ENCODE data around the gene SALL3. TPM values are rescaled to one million over a fixed set of nuclear protein-coding genes. Genes with fewer than 3 reads are reported as not detected.
"Not testable (repeated sequence)": the region's sequence is repeated elsewhere in the genome, so short reads cannot be mapped to it uniquely, and the experiment has no call there.

SALL3 gene
- total RNA-seq, 4 donors from 2014 or later = 0.16 TPM; not detected in 3

DNA sequence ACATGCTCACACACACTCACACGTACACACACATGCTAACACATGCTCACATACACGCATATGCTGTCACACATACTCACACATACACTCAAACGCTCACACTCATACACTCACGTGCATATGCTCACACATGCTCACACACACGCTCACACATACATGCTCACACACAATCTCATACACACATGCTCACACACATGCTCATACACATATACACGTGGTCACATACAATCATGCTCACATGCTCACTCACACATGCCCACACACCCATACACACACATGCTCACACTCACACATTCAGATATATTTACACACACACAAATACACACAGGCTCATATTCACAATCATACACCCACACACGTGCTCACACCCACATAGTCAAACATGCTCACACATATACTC, 17.5 kb upstream of the SALL3 start:
- 79 to 81% methylated on average over 7 of the region's 7 CpGs for WGBS, 2 donors (ENCODE audit: low coverage in 1 of 2)
- intact Hi-C loops (cut with DNase I; ENCODE audit: low total_unique reads) (no loop called here), in situ Hi-C loops (cut with MboI; ENCODE audit: low pct_ligation_motif_present in 1 of 4, low pct_unique_long_range_greater_than_20kb in 1 of 4, low sequenced_read_pairs in 3 of 4) (no loop called here)
- H3K4me1 ChIP-seq = no peaks in the 10 kb centered on the region
- no peak for DNase-seq
- no peak overlapping the region for H3K4me3 ChIP-seq
- H3K9me3 ChIP-seq = no peaks in the 10 kb centered on the region
- no peaks in the 10 kb centered on the region for H3K27me3 ChIP-seq
- TF ChIP-seq POLR2AphosphoS5 (IDR thresholded peaks at IDR 0.05) = no peak
- no peak for TF ChIP-seq EP300 (IDR thresholded peaks at IDR 0.05; ENCODE audit: low read depth)
- TF ChIP-seq POLR2A (IDR thresholded peaks at IDR 0.05) = no peak
- TF ChIP-seq, protein P1, sequence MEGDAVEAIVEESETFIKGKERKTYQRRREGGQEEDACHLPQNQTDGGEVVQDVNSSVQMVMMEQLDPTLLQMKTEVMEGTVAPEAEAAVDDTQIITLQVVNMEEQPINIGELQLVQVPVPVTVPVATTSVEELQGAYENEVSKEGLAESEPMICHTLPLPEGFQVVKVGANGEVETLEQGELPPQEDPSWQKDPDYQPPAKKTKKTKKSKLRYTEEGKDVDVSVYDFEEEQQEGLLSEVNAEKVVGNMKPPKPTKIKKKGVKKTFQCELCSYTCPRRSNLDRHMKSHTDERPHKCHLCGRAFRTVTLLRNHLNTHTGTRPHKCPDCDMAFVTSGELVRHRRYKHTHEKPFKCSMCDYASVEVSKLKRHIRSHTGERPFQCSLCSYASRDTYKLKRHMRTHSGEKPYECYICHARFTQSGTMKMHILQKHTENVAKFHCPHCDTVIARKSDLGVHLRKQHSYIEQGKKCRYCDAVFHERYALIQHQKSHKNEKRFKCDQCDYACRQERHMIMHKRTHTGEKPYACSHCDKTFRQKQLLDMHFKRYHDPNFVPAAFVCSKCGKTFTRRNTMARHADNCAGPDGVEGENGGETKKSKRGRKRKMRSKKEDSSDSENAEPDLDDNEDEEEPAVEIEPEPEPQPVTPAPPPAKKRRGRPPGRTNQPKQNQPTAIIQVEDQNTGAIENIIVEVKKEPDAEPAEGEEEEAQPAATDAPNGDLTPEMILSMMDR (IDR thresholded peaks at IDR 0.05) = no peak
- H3K36me3 ChIP-seq = no peaks in the 10 kb centered on the region
- no peak overlapping the region for H3K27ac ChIP-seq

- H3K4me3 ChIP-seq; H3K27ac ChIP-seq; H3K36me3 ChIP-seq; H3K4me1 ChIP-seq; intact Hi-C loops (cut with DNase I; ENCODE audit: low total_unique reads); H3K27me3 ChIP-seq; DNase-seq; H3K9me3 ChIP-seq; in situ Hi-C loops (cut with MboI; ENCODE audit: low pct_ligation_motif_present in 1 of 4, low pct_unique_long_range_greater_than_20kb in 1 of 4, low sequenced_read_pairs in 3 of 4): not testable (repeated sequence)
- WGBS, 2 donors (ENCODE audit: low coverage in 1 of 2) = 91 to 95% methylated on average over 12 to 24 of the region's 24 CpGs
Measured at GRCh38 chr18:78964727-78965126, 14.9 kb upstream of the SALL3 start.

DNA sequence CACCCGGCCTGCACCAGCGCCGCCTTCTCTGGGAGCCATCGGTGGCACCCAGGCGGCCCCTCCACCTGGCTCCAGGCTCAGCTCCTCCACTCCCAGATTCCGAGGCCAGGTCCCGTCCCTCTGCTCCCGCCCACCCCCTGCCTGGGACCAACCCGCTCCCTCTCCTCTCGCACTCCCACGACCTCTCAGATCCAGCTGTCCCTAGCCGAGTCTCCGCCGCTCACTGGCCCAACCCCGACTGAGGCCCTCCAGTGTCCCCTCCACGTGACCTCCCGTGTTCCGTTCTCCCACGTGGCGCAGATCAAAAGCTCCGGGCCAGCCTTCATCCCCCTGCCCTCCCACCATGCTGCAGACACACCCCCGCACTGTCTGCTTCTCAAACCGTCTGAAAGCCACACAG, 14.4 kb upstream of the SALL3 start:
- peaks cover 4% of the 10 kb centered on the region for H3K27me3 ChIP-seq
- H3K9me3 ChIP-seq = no peaks in the 10 kb centered on the region
- no peaks in the 10 kb centered on the region for H3K4me1 ChIP-seq
- no peak for DNase-seq
- in situ Hi-C loops (cut with MboI; ENCODE audit: low pct_ligation_motif_present in 1 of 4, low pct_unique_long_range_greater_than_20kb in 1 of 4, low sequenced_read_pairs in 3 of 4) = no loop called here
- H3K36me3 ChIP-seq = no peaks in the 10 kb centered on the region
- whole genome bisulfite sequencing, 2 donors (ENCODE audit: low coverage in 1 of 2) = 89 to 100% methylated on average over 6 to 23 of the region's 23 CpGs
- no peak overlapping the region for H3K27ac ChIP-seq
- no peak overlapping the region for H3K4me3 ChIP-seq
- intact Hi-C loops (cut with DNase I; ENCODE audit: low total_unique reads) = no loop called here
- TF ChIP-seq, protein P1 (IDR thresholded peaks at IDR 0.05) = no peak
- no peak for TF ChIP-seq EP300 (IDR thresholded peaks at IDR 0.05; ENCODE audit: low read depth)
- TF ChIP-seq POLR2A (IDR thresholded peaks at IDR 0.05) = no peak

- Histone ChIP-seq H3K9me3 (no peaks in the 10 kb centered on the region), H3K4me1 (no peaks in the 10 kb centered on the region), H3K4me3 (no peak overlapping the region), H3K27me3 (peaks cover 8% of the 10 kb centered on the region), H3K27ac (no peak overlapping the region), H3K36me3 (no peaks in the 10 kb centered on the region)
- DNase-seq = no peak
- TF ChIP-seq, protein P1 (IDR thresholded peaks at IDR 0.05) = no peak
- no peak for TF ChIP-seq EP300 (IDR thresholded peaks at IDR 0.05; ENCODE audit: low read depth)
- TF ChIP-seq POLR2AphosphoS5 (IDR thresholded peaks at IDR 0.05) = no peak
- TF ChIP-seq POLR2A (IDR thresholded peaks at IDR 0.05) = no peak
- intact Hi-C loops (cut with DNase I; ENCODE audit: low total_unique reads) = no loop called here
- 81 to 90% methylated on average over 3 to 18 of the region's 18 CpGs for WGBS, 2 donors (ENCODE audit: low coverage in 1 of 2)
- in situ Hi-C loops (cut with MboI; ENCODE audit: low pct_ligation_motif_present in 1 of 4, low pct_unique_long_range_greater_than_20kb in 1 of 4, low sequenced_read_pairs in 3 of 4) = no loop called here
Measured at GRCh38 chr18:78965917-78966792, 13.5 kb upstream of the SALL3 start.

- Histone ChIP-seq H3K4me3 (no peak overlapping the region), H3K27me3 (peaks cover 12% of the 10 kb centered on the region), H3K9me3 (no peaks in the 10 kb centered on the region), H3K36me3 (no peaks in the 10 kb centered on the region), H3K27ac (no peak overlapping the region), H3K4me1 (no peaks in the 10 kb centered on the region)
- no peak for DNase-seq
- intact Hi-C loops (cut with DNase I; ENCODE audit: low total_unique reads) (no loop called here), in situ Hi-C loops (cut with MboI; ENCODE audit: low pct_ligation_motif_present in 1 of 4, low pct_unique_long_range_greater_than_20kb in 1 of 4, low sequenced_read_pairs in 3 of 4) (no loop called here)
- 33 to 52% methylated on average over 1 of the region's 1 CpG for WGBS, 2 donors (ENCODE audit: low coverage in 1 of 2)
- TF ChIP-seq EP300 (IDR thresholded peaks at IDR 0.05; ENCODE audit: low read depth) (no peak), POLR2AphosphoS5 (IDR thresholded peaks at IDR 0.05) (no peak), POLR2A (IDR thresholded peaks at IDR 0.05) (no peak)
- TF ChIP-seq, protein P1 (IDR thresholded peaks at IDR 0.05) = no peak
Measured at GRCh38 chr18:78966793-78967106, 12.9 kb upstream of the SALL3 start.
